ENCODE data around the gene GNAQ. TPM values are rescaled to one million over a fixed set of nuclear protein-coding genes. Genes with fewer than 3 reads are reported as not detected.

Gene GNAQ
- polyA plus RNA-seq, 1 donor (not counting 4 experiments of a cell fraction or from before 2014, with no cell fraction given), result 64.3 TPM

DNA sequence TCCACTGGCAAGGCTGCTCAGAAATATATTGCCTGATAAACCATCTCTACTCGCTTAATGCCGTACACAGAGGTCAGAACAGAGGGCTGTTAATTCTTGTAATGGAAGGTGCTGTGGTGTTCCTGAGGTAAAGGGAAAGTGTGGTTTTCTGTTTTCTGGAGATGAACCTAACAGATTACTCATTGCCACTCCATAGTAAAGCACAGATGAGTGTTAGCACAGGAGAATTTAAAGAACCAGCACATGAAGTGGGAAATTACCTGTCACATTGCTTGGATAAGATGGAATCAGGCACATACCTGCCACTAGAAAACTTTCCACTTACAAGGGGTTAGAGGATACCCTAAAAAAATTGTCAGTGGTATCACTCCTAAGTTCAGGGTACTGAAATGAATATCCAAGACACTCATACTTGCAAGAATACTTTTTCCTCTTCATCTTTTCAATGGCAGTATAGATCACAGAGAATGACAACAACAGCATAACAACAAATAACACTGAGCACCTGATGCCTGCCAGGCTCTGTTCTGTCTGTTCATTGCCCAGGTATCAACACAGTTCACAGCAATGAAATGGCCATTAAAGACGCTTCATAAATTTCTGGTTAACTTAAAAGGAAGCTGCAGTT is 230.6 kb downstream of the GNAQ start:
- H3K9me3 ChIP-seq (ENCODE audit: control insufficient read depth, low read depth, low read length), result no peaks in the 10 kb centered on the region
- H3K27me3 ChIP-seq (ENCODE audit: control insufficient read depth, extremely low read depth, insufficient read depth, low read length), result no peaks in the 10 kb centered on the region
- H3K9ac ChIP-seq (ENCODE audit: control insufficient read depth, extremely low read depth, insufficient read depth, low read length), result no peak overlapping the region
- TF ChIP-seq, protein P1, sequence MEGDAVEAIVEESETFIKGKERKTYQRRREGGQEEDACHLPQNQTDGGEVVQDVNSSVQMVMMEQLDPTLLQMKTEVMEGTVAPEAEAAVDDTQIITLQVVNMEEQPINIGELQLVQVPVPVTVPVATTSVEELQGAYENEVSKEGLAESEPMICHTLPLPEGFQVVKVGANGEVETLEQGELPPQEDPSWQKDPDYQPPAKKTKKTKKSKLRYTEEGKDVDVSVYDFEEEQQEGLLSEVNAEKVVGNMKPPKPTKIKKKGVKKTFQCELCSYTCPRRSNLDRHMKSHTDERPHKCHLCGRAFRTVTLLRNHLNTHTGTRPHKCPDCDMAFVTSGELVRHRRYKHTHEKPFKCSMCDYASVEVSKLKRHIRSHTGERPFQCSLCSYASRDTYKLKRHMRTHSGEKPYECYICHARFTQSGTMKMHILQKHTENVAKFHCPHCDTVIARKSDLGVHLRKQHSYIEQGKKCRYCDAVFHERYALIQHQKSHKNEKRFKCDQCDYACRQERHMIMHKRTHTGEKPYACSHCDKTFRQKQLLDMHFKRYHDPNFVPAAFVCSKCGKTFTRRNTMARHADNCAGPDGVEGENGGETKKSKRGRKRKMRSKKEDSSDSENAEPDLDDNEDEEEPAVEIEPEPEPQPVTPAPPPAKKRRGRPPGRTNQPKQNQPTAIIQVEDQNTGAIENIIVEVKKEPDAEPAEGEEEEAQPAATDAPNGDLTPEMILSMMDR (optimal IDR thresholded peaks at IDR 0.05 in 1 of 3, IDR thresholded peaks at IDR 0.05 in 1 of 3, conservative IDR thresholded peaks at IDR 0.05 in 1 of 3; ENCODE audit: extremely low read depth in 1 of 3, insufficient read depth in 2 of 3, low read length in 3 of 3), result no peak
- no peak for TF ChIP-seq EZH2 (IDR thresholded peaks at IDR 0.05; ENCODE audit: low read length)
- H3K79me2 ChIP-seq (ENCODE audit: control insufficient read depth, insufficient read depth, low read length), result peaks cover 2% of the 10 kb centered on the region
- no peak overlapping the region for H3K27ac ChIP-seq (ENCODE audit: control insufficient read depth, insufficient read depth, low read length)
- no peak overlapping the region for H2AFZ ChIP-seq (ENCODE audit: control insufficient read depth, low read length)
- dilution Hi-C loops (cut with MboI; ENCODE audit: extremely low pct_ligation_motif_present, low sequenced_read_pairs), result no loop called here
- peaks cover 2% of the 10 kb centered on the region for H3K9me1 ChIP-seq (ENCODE audit: control insufficient read depth, extremely low read depth, insufficient read depth, low read length)
- no peak overlapping the region for H3K4me2 ChIP-seq (ENCODE audit: control insufficient read depth, extremely low read depth, insufficient read depth, low read depth, low read length)
- H3K36me3 ChIP-seq (ENCODE audit: control insufficient read depth in 2 of 2, extremely low read depth in 1 of 2, insufficient read depth in 2 of 2, low read length in 2 of 2), result peaks cover 0 to 3% of the 10 kb centered on the region in 2 experiments
- H3K4me3 ChIP-seq (ENCODE audit: control insufficient read depth in 2 of 3, extremely low read depth in 1 of 3, insufficient read depth in 2 of 3, low read depth in 1 of 3, low read length in 3 of 3), result no peak overlapping the region
- H3K4me1 ChIP-seq (ENCODE audit: control insufficient read depth, extremely low read depth, insufficient read depth, low read length), result no peaks in the 10 kb centered on the region
- no peak for DNase-seq (ENCODE audit: low read depth, low spot score)
- FAIRE-seq, result no peak
- H4K20me1 ChIP-seq (ENCODE audit: control insufficient read depth, extremely low read depth, insufficient read depth, low read length), result no peaks in the 10 kb centered on the region

DNA sequence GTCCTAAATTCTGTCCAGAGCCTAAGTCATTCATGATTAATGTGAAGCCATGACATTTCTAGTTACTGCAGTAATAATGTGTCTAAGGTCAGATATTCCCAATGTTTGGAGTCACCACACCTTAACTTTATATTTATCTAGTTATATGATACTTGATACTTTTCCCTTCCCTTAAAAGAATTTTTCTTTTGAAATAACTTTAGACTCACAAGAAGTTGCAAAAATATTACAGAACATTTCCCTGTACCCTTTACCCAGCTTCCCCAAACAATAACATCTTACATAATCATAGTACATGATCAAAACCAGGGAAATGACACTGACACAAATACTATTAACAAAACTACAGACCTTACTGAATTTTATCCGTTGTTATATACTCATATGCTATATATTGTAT is 233.5 kb downstream of the GNAQ start:
- H3K4me1 ChIP-seq (ENCODE audit: control insufficient read depth, extremely low read depth, insufficient read depth, low read length), result peaks cover 12% of the 10 kb centered on the region
- no peak for TF ChIP-seq EZH2 (IDR thresholded peaks at IDR 0.05; ENCODE audit: low read length)
- TF ChIP-seq, protein P1 (optimal IDR thresholded peaks at IDR 0.05 in 1 of 3, IDR thresholded peaks at IDR 0.05 in 1 of 3, conservative IDR thresholded peaks at IDR 0.05 in 1 of 3; ENCODE audit: extremely low read depth in 1 of 3, insufficient read depth in 2 of 3, low read length in 3 of 3), result no peak
- H3K79me2 ChIP-seq (ENCODE audit: control insufficient read depth, insufficient read depth, low read length), result peaks cover 2% of the 10 kb centered on the region
- DNase-seq (ENCODE audit: low read depth, low spot score) (no peak), FAIRE-seq (no peak)
- H3K27me3 ChIP-seq (ENCODE audit: control insufficient read depth, extremely low read depth, insufficient read depth, low read length), result no peaks in the 10 kb centered on the region
- H3K9ac ChIP-seq (ENCODE audit: control insufficient read depth, extremely low read depth, insufficient read depth, low read length), result no peak overlapping the region
- no peak overlapping the region for H3K27ac ChIP-seq (ENCODE audit: control insufficient read depth, insufficient read depth, low read length)
- H3K9me1 ChIP-seq (ENCODE audit: control insufficient read depth, extremely low read depth, insufficient read depth, low read length), result peaks cover 2% of the 10 kb centered on the region
- no peaks in the 10 kb centered on the region for H4K20me1 ChIP-seq (ENCODE audit: control insufficient read depth, extremely low read depth, insufficient read depth, low read length)
- no peaks in the 10 kb centered on the region for H3K9me3 ChIP-seq (ENCODE audit: control insufficient read depth, low read depth, low read length)
- peaks cover 0 to 3% of the 10 kb centered on the region in 2 experiments for H3K36me3 ChIP-seq (ENCODE audit: control insufficient read depth in 2 of 2, extremely low read depth in 1 of 2, insufficient read depth in 2 of 2, low read length in 2 of 2)
- no peak overlapping the region for H3K4me3 ChIP-seq (ENCODE audit: control insufficient read depth in 2 of 3, extremely low read depth in 1 of 3, insufficient read depth in 2 of 3, low read depth in 1 of 3, low read length in 3 of 3)
- dilution Hi-C loops (cut with MboI; ENCODE audit: extremely low pct_ligation_motif_present, low sequenced_read_pairs), result no loop called here
- no peak overlapping the region for H2AFZ ChIP-seq (ENCODE audit: control insufficient read depth, low read length)
- H3K4me2 ChIP-seq (ENCODE audit: control insufficient read depth, extremely low read depth, insufficient read depth, low read depth, low read length), result no peak overlapping the region

Data from keratinocyte (primary cell).